Measurements from ENCODE around the gene HMGN2. TPM values are rescaled to one million over a fixed set of nuclear protein-coding genes. Genes with fewer than 3 reads are reported as not detected.

The HMGN2 gene
- total RNA-seq, 1 experiment from 2014 or later, result 414 TPM

GRCh38 chr1:26483980-26484379, 11.7 kb downstream of the HMGN2 start:
- Mint-ChIP-seq H3K4me3 (no peak overlapping the region), H3K27ac (no peak overlapping the region), H3K4me1 (0 out of 2 replicates have a peak, but pooled peaks cover 3% of the 10 kb centered on the region), H3K27me3 (ENCODE audit: low read depth) (no peaks in the 10 kb centered on the region), H3K9me3 (no peaks in the 10 kb centered on the region), H3K36me3 (peaks cover 4% of the 10 kb centered on the region)
- TF ChIP-seq ZNF219 (CRISPR knock-in tag; IDR thresholded peaks at IDR 0.05; ENCODE audit: borderline replicate concordance), result no peak
- TF ChIP-seq TP53 (CRISPR knock-in tag; IDR thresholded peaks at IDR 0.05), result no peak
- TF ChIP-seq ZNF512 (CRISPR knock-in tag; IDR thresholded peaks at IDR 0.05; ENCODE audit: borderline replicate concordance), result no peak
- DNase-seq (ENCODE audit: low spot score) (no peak), ATAC-seq (no peak)
- ChIA-PET POLR2A (no interaction called here), CTCF (no interaction called here)

GRCh38 chr1:26490155-26490554, 17.9 kb downstream of the HMGN2 start:
- no peak overlapping the region for H3K4me3 Mint-ChIP-seq
- H3K4me1 Mint-ChIP-seq, result no peaks in the 10 kb centered on the region
- POLR2A ChIA-PET, result interaction anchor here (1.8 kb wide), 1 partner anchor 13 kb away, joined by 3 read pairs; no protein-coding TSS in a partner anchor

GRCh38 chr1:26493267-26493666, 21.0 kb downstream of the HMGN2 start:
- no peaks in the 10 kb centered on the region for H3K4me1 Mint-ChIP-seq
- no peak overlapping the region for H3K27ac Mint-ChIP-seq
- DNase-seq (ENCODE audit: low spot score) (no peak), ATAC-seq (no peak)
- no peaks in the 10 kb centered on the region for H3K27me3 Mint-ChIP-seq (ENCODE audit: low read depth)
- CTCF ChIA-PET, result no interaction called here
- TF ChIP-seq ATF1 (CRISPR knock-in tag; IDR thresholded peaks at IDR 0.05) (no peak), ZSCAN18 (CRISPR knock-in tag; IDR thresholded peaks at IDR 0.05) (no peak), ETV6 (CRISPR knock-in tag; IDR thresholded peaks at IDR 0.05) (no peak), E2F1 (CRISPR knock-in tag; IDR thresholded peaks at IDR 0.05) (no peak), TEAD1 (CRISPR knock-in tag; IDR thresholded peaks at IDR 0.05) (no peak), CREM (CRISPR knock-in tag; IDR thresholded peaks at IDR 0.05) (no peak), USF1 (CRISPR knock-in tag; IDR thresholded peaks at IDR 0.05) (no peak), CREB1 (CRISPR knock-in tag; IDR thresholded peaks at IDR 0.05) (no peak), ZNF416 (CRISPR knock-in tag; IDR thresholded peaks at IDR 0.05) (no peak), USF2 (CRISPR knock-in tag; IDR thresholded peaks at IDR 0.05) (no peak), MYBL2 (CRISPR knock-in tag; IDR thresholded peaks at IDR 0.05) (no peak), CTCF (IDR thresholded peaks at IDR 0.05) (no peak), JUN (CRISPR knock-in tag; IDR thresholded peaks at IDR 0.05) (no peak), E2F4 (CRISPR knock-in tag; IDR thresholded peaks at IDR 0.05; ENCODE audit: borderline replicate concordance, low read depth) (no peak), JAZF1 (CRISPR knock-in tag; IDR thresholded peaks at IDR 0.05) (no peak), TP53 (CRISPR knock-in tag; IDR thresholded peaks at IDR 0.05) (no peak)
- no peak overlapping the region for H3K4me3 Mint-ChIP-seq
- POLR2A ChIA-PET, result no interaction called here
- no peaks in the 10 kb centered on the region for H3K36me3 Mint-ChIP-seq
- H3K9me3 Mint-ChIP-seq, result no peaks in the 10 kb centered on the region

More at GRCh38 chr1:26490155-26490554, 17.9 kb downstream of the HMGN2 start:
- TF ChIP-seq NFATC4 (CRISPR knock-in tag; IDR thresholded peaks at IDR 0.05) (no peak), NR2C2 (CRISPR knock-in tag; IDR thresholded peaks at IDR 0.05) (no peak), PREB (CRISPR knock-in tag; IDR thresholded peaks at IDR 0.05; ENCODE audit: borderline replicate concordance) (no peak), ZNF396 (CRISPR knock-in tag; IDR thresholded peaks at IDR 0.05; ENCODE audit: borderline replicate concordance) (no peak), ZBTB21 (CRISPR knock-in tag; IDR thresholded peaks at IDR 0.05; ENCODE audit: borderline replicate concordance) (no peak), EMX1 (CRISPR knock-in tag; IDR thresholded peaks at IDR 0.05) (no peak), NR1H2 (CRISPR knock-in tag; IDR thresholded peaks at IDR 0.05) (no peak)
- no peaks in the 10 kb centered on the region for H3K36me3 Mint-ChIP-seq
- H3K27me3 Mint-ChIP-seq (ENCODE audit: low read depth), result no peaks in the 10 kb centered on the region
- CTCF ChIA-PET, result interaction anchor here (1.0 to 3.3 kb wide), 4 partner anchors 10 to 49 kb away, joined by 3 to 25 read pairs (median 6); no protein-coding TSS in a partner anchor
- no peak for DNase-seq (ENCODE audit: low spot score)
- no peak overlapping the region for H3K27ac Mint-ChIP-seq
- no peaks in the 10 kb centered on the region for H3K9me3 Mint-ChIP-seq
- ATAC-seq, result peak; percentile 36; the same call in 1 of the 2 replicates

Data from WTC11 (cell line).